GM12878 (cell line): Measurements from ENCODE around the gene IFITM2. TPM values are rescaled to one million over a fixed set of nuclear protein-coding genes. Genes with fewer than 3 reads are reported as not detected.

Source experiments
- ATAC-seq: fragments of 200-7000 bp; cut with Tn5 transposase; 3 replicates; pipeline ENCODE4 v1.9.1; 2020; ENCODE audit warnings: mild to moderate bottlenecking, moderate library complexity
- BruUV-seq: library from RNA; stranded (reverse); fragments of 400-500 nt; replicated peaks from 2 replicates; lab custom pipeline; 2021; lab: Mats Ljungman, UMichigan
- CTCF ChIA-PET: fragments of 300-600 bp; sonication (Branson Sonifier 250); formaldehyde crosslinking; extraction: SDS; loops from one replicate; lab custom pipeline; 2021; ENCODE audit warnings: inconsistent platforms; lab: Yijun Ruan, JAX
- POLR2A ChIA-PET: fragments of 350-600 bp; formaldehyde crosslinking; extraction: SDS; loops from one replicate; lab custom pipeline; 2021; ENCODE audit warnings: inconsistent platforms; lab: Charles Lee
- RAD21 ChIA-PET: fragments of 300-600 bp; sonication (Branson Sonifier 250); formaldehyde crosslinking; loops from one replicate; lab custom pipeline; 2023; ENCODE audit warnings: antibody characterized with exemption; ENCODE audit not compliant: unreplicated experiment; lab: Charles Lee
- SMC1A ChIA-PET: fragments of 300-600 bp; sonication (Branson Sonifier 250); formaldehyde crosslinking; loops from one replicate; lab custom pipeline; 2023; ENCODE audit not compliant: unreplicated experiment, uncharacterized antibody; lab: Charles Lee
- DNase-seq: peaks from one replicate; pipeline ENCODE4 v3.0.0-alpha.2; 2011; ENCODE audit warnings: low read depth, low spot score
- FAIRE-seq: peaks from 3 replicates; lab custom pipeline; 2011; peaks lifted over from hg19 to GRCh38; lab: Jason Lieb, UNC
- H2AFZ ChIP-seq: 2 replicates; pipeline ENCODE4 v1.6.0; 2011; ENCODE audit warnings: low read depth, low read length, control low read depth; ENCODE audit not compliant: control insufficient read depth
- H3K27ac ChIP-seq: 2 replicates; pipeline ENCODE4 v1.5.1; 2011; ENCODE audit warnings: control low read depth; ENCODE audit not compliant: control insufficient read depth, insufficient read depth
- H3K27me3 ChIP-seq, 2 experiments: replicated peaks in 1 of 2; 2 replicates each; pipeline versions ENCODE4 v1.6.0 to v1.6.1; 2011; ENCODE audit warnings: low read length in 1 of 2; ENCODE audit not compliant: control insufficient read depth in 2 of 2, insufficient read depth in 2 of 2
- H3K36me3 ChIP-seq, 2 experiments: 2 replicates each; pipeline ENCODE4 v1.5.1; 2011; ENCODE audit warnings: low read length in 1 of 2; ENCODE audit not compliant: control insufficient read depth in 2 of 2, insufficient read depth in 2 of 2
- H3K4me1 ChIP-seq: 2 replicates; pipeline ENCODE4 v1.6.1; 2011; ENCODE audit warnings: mild to moderate bottlenecking, low read length, moderate library complexity, mixed read lengths; ENCODE audit not compliant: control insufficient read depth, insufficient read depth
- H3K4me2 ChIP-seq: 2 replicates; pipeline ENCODE4 v1.6.0; 2011; ENCODE audit warnings: control low read depth; ENCODE audit not compliant: control insufficient read depth, insufficient read depth
- H3K4me3 ChIP-seq: fragments of 200-600 bp; sonication (generic); 2 replicates; pipeline ENCODE4 v1.5.1; 2016
- H3K79me2 ChIP-seq: 2 replicates; pipeline ENCODE4 v1.6.0; 2011; ENCODE audit warnings: low read length; ENCODE audit not compliant: control insufficient read depth, insufficient read depth
- H3K9ac ChIP-seq: 2 replicates; pipeline ENCODE4 v1.8.0; 2011; ENCODE audit warnings: low read length, control low read depth, mixed read lengths; ENCODE audit not compliant: control insufficient read depth, insufficient read depth
- H3K9me3 ChIP-seq: replicated peaks from 3 replicates; pipeline ENCODE4 v1.5.1; 2011; ENCODE audit warnings: mild to moderate bottlenecking, low read length; ENCODE audit not compliant: control insufficient read depth, insufficient read depth
- H4K20me1 ChIP-seq: 2 replicates; pipeline ENCODE4 v1.6.0; 2011; ENCODE audit not compliant: control insufficient read depth, insufficient read depth
- BCL11A ChIP-seq: IDR thresholded peaks from 2 replicates; pipeline ENCODE4 v1.6.1; 2011; ENCODE audit warnings: low read depth, low read length
- CHD4 ChIP-seq: fragments of 200-600 bp; sonication (generic); IDR thresholded peaks from 2 replicates; pipeline ENCODE4 v1.6.1; 2016; ENCODE audit warnings: mild to moderate bottlenecking
- EED ChIP-seq: sonication (generic); IDR thresholded peaks from 2 replicates; pipeline ENCODE4 v1.6.1; 2016; ENCODE audit warnings: antibody characterized with exemption, low read depth
- FOS ChIP-seq: IDR thresholded peaks from 3 replicates; pipeline ENCODE4 v1.6.1; 2011; ENCODE audit warnings: borderline replicate concordance; ENCODE audit not compliant: insufficient read length; ENCODE audit errors: extremely low read depth
- HDAC6 ChIP-seq: fragments of 200-600 bp; sonication (generic); IDR thresholded peaks from one replicate; pipeline ENCODE4 v1.8.0; 2017; ENCODE audit warnings: antibody characterized with exemption; ENCODE audit not compliant: unreplicated experiment
- JUND ChIP-seq: IDR thresholded peaks from 2 replicates; pipeline ENCODE4 v1.6.1; 2012; ENCODE audit warnings: low read depth, mild to moderate bottlenecking, low read length, improper control_type of control experiment, moderate library complexity
- KAT2A ChIP-seq: conservative IDR thresholded peaks from 2 replicates; pipeline ENCODE4 v1.6.1; 2011; ENCODE audit warnings: low read depth, low read length; ENCODE audit not compliant: control insufficient read depth
- MTA3 ChIP-seq: IDR thresholded peaks from 2 replicates; pipeline ENCODE4 v1.6.1; 2012; ENCODE audit warnings: low read length, inconsistent platforms, borderline replicate concordance
- NFYB ChIP-seq: IDR thresholded peaks from 2 replicates; pipeline ENCODE4 v1.6.1; 2011; ENCODE audit warnings: low read depth, mild to moderate bottlenecking, low read length, improper control_type of control experiment, moderate library complexity; ENCODE audit not compliant: insufficient read depth
- STAT1 ChIP-seq: fragments of 450-650 bp; conservative IDR thresholded peaks from 2 replicates; pipeline ENCODE4 v1.6.1; 2014; ENCODE audit warnings: antibody characterized with exemption, mild to moderate bottlenecking
- TAF1 ChIP-seq: IDR thresholded peaks from 2 replicates; pipeline ENCODE4 v1.6.1; 2011; ENCODE audit warnings: mild to moderate bottlenecking, low read depth, low read length, borderline replicate concordance
- TCF12 ChIP-seq: IDR thresholded peaks from 2 replicates; pipeline ENCODE4 v1.6.1; 2011; ENCODE audit warnings: low read depth, mild to moderate bottlenecking, low read length
- ZNF622 ChIP-seq: fragments of 450-650 bp; IDR thresholded peaks from 2 replicates; pipeline ENCODE4 v1.6.1; 2017; ENCODE audit warnings: mild to moderate bottlenecking, inconsistent platforms
- WGBS: methylation state at CpG from one replicate; pipeline ENCODE4 v1.1.6; 2016; ENCODE audit warnings: low lambda C conversion rate; ENCODE audit not compliant: insufficient replicate concordance, insufficient coverage; ENCODE audit errors: missing lambda C conversion rate; 5-methylcytosine and 5-hydroxymethylcytosine counted together
- in situ Hi-C: fragments of 300-500 bp; cut with MboI; formaldehyde crosslinking; loops from 9 replicates; pipeline ENCODE4 v1.14.3; 2018; ENCODE audit warnings: mixed read lengths
- intact Hi-C: fragments of 100-400 bp; cut with micrococcal nuclease; formaldehyde crosslinking; loops from one replicate; pipeline ENCODE4 v1.14.2; 2022; ENCODE audit not compliant: unreplicated experiment
- polyA plus RNA-seq, 11 experiments: library from polyadenylated mRNA; depleted of rRNA in 4 of 11; unstranded in 6 of 11; stranded (reverse) in 5 of 11; fragments of >200 nt; fragmentation: Nextera tagmentation in 4 of 11; fragmentation: Illumina TruSeq in 1 of 11; extraction: Ambion mirVana in 4 of 11; extraction: Trizol in 1 of 11; gene quantifications; 1 replicate in 1 of 11; 2 replicates in 10 of 11; pipeline versions ENCODE4 v1.2.1 to v1.2.3, GENCODE V29; 2011 to 2016; ENCODE audit warnings: inconsistent platforms in 2 of 11, missing spikeins in 2 of 11, low read depth in 1 of 11
- total RNA-seq, 4 experiments: library from RNA; depleted of rRNA in 3 of 4; stranded (reverse); fragments of >200 nt in 3 of 4; fragmentation: Illumina TruSeq in 1 of 4; extraction: Trizol in 1 of 4; gene quantifications; 2 replicates each; pipeline versions ENCODE4 v1.2.1 to v1.2.3, GENCODE V29; 2013 to 2021
- TF ChIP-seq, protein P1 (sequence below): fragments of 450-650 bp; IDR thresholded peaks from 2 replicates; pipeline ENCODE4 v1.6.1; 2017; ENCODE audit warnings: low read depth, mild to moderate bottlenecking, moderate library complexity
- TF ChIP-seq, protein P2 (sequence below): fragments of 450-650 bp; IDR thresholded peaks from 2 replicates; pipeline ENCODE4 v1.6.1; 2017; ENCODE audit warnings: mild to moderate bottlenecking, moderate library complexity

The IFITM2 gene
- total and polyA plus RNA-seq, 10 of the 15 experiments (the other 5 are each of a cell fraction or from before 2014, with no cell fraction given) = 116 to 3,672 (median 724) TPM

DNA sequence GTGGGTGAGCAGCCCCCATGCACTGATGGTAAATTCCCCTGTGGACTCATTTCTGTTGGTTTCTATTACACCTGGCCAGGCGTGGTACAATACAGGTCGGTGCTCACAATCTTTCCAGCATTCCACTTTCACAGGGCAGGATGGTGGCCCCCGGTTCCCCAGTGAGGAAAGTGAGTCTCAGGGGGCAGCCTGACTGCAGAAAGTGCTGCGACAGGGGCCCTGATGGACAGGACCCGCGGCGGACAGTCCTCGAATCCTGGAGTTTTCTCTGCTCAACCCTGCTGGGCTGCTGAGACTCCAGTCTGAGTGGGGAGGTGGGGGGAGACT is 21.8 kb upstream of the IFITM2 start:
- DNase-seq (no peak), FAIRE-seq (no peak), ATAC-seq (no peak)
- no peaks in the 10 kb centered on the region for H3K9me3 ChIP-seq
- H4K20me1 ChIP-seq = no peaks in the 10 kb centered on the region
- POLR2A ChIA-PET = interaction anchor here (0.7 kb wide), 1 partner anchor 415 kb away, joined by 3 read pairs; no protein-coding TSS in a partner anchor
- H3K4me3 ChIP-seq = no peak overlapping the region
- no peaks in the 10 kb centered on the region for H3K36me3 ChIP-seq
- in situ Hi-C loops (no loop called here), intact Hi-C loops (no loop called here)
- H3K9ac ChIP-seq = no peak overlapping the region
- RAD21 ChIA-PET = no interaction called here
- H3K4me1 ChIP-seq = peaks cover 8% of the 10 kb centered on the region; the same call in 1 of the 2 replicates
- H3K4me2 ChIP-seq = no peak overlapping the region
- peaks cover 8 to 11% of the 10 kb centered on the region in 2 experiments for H3K27me3 ChIP-seq
- no peak overlapping the region for H3K27ac ChIP-seq
- CTCF ChIA-PET = no interaction called here
- H2AFZ ChIP-seq = no peak overlapping the region
- SMC1A ChIA-PET = interaction anchor here (0.6 to 1.7 kb wide), 2 partner anchors 10 to 11 kb away, joined by 3 to 4 read pairs; no protein-coding TSS in a partner anchor
- H3K79me2 ChIP-seq = no peaks in the 10 kb centered on the region
- 24% methylated on average over 8 of the region's 8 CpGs for WGBS
- TF ChIP-seq, protein P1, sequence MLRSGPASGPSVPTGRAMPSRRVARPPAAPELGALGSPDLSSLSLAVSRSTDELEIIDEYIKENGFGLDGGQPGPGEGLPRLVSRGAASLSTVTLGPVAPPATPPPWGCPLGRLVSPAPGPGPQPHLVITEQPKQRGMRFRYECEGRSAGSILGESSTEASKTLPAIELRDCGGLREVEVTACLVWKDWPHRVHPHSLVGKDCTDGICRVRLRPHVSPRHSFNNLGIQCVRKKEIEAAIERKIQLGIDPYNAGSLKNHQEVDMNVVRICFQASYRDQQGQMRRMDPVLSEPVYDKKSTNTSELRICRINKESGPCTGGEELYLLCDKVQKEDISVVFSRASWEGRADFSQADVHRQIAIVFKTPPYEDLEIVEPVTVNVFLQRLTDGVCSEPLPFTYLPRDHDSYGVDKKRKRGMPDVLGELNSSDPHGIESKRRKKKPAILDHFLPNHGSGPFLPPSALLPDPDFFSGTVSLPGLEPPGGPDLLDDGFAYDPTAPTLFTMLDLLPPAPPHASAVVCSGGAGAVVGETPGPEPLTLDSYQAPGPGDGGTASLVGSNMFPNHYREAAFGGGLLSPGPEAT = no peak
- no peak for TF ChIP-seq STAT1
- TF ChIP-seq NFYB = no peak
- TF ChIP-seq MTA3 = no peak
- TF ChIP-seq ZNF622 = no peak
- TF ChIP-seq JUND = no peak
- TF ChIP-seq KAT2A = no peak
- no peak for TF ChIP-seq HDAC6
- TF ChIP-seq, protein P2, sequence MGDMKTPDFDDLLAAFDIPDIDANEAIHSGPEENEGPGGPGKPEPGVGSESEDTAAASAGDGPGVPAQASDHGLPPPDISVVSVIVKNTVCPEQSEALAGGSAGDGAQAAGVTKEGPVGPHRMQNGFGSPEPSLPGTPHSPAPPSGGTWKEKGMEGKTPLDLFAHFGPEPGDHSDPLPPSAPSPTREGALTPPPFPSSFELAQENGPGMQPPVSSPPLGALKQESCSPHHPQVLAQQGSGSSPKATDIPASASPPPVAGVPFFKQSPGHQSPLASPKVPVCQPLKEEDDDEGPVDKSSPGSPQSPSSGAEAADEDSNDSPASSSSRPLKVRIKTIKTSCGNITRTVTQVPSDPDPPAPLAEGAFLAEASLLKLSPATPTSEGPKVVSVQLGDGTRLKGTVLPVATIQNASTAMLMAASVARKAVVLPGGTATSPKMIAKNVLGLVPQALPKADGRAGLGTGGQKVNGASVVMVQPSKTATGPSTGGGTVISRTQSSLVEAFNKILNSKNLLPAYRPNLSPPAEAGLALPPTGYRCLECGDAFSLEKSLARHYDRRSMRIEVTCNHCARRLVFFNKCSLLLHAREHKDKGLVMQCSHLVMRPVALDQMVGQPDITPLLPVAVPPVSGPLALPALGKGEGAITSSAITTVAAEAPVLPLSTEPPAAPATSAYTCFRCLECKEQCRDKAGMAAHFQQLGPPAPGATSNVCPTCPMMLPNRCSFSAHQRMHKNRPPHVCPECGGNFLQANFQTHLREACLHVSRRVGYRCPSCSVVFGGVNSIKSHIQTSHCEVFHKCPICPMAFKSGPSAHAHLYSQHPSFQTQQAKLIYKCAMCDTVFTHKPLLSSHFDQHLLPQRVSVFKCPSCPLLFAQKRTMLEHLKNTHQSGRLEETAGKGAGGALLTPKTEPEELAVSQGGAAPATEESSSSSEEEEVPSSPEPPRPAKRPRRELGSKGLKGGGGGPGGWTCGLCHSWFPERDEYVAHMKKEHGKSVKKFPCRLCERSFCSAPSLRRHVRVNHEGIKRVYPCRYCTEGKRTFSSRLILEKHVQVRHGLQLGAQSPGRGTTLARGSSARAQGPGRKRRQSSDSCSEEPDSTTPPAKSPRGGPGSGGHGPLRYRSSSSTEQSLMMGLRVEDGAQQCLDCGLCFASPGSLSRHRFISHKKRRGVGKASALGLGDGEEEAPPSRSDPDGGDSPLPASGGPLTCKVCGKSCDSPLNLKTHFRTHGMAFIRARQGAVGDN = no peak
- TF ChIP-seq CHD4 = no peak
- TF ChIP-seq FOS = no peak
- no peak for TF ChIP-seq TCF12
- no peak for TF ChIP-seq TAF1
- TF ChIP-seq BCL11A = no peak
- TF ChIP-seq EED = no peak
- BruUV-seq = no TSS peak
